Measurements from ENCODE around the gene MARCHF3. TPM values are rescaled to one million over a fixed set of nuclear protein-coding genes. Genes with fewer than 3 reads are reported as not detected.

Gene MARCHF3
- total and polyA plus RNA-seq, 2 donors from 2014 or later = 1.5 to 8.0 TPM

DNA sequence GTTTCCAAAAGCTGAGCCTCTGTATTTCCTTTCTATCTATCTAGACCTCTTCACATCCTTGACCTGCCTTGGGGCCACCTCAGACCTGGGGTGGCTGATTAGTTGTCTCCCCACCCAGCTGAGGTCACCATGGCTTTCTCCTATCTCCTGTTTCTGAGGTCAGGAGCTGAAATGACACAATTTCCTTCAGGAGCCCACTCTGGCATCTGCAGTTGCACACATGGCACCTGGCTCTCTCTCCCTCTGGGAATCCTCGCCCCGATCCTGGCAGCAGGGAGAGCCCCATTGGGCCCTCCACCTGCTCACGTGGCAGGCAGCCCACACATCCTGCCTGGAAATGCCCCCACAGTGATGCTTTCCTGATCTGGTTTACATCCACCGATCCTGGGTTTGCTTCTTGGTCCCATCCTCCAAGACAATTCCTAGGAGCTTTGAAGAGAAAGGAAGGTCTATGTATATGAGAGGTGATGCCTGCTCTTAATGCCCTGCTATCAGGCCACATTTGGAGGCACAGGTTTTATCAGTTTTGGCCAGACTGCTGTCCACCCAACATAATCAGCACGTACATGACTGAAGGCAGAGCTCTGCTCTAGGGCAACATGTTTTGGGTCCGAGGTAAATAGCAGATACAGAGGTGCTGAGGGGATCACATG, 53.7 kb downstream of the MARCHF3 start:
- Histone ChIP-seq H3K4me3 (ENCODE audit: low read length in 3 of 3) (no peak overlapping the region), H3K36me3 (ENCODE audit: control insufficient read depth in 2 of 3, insufficient read depth in 3 of 3, low read length in 3 of 3) (no peaks in the 10 kb centered on the region), H3K4me1 (ENCODE audit: control insufficient read depth in 2 of 3, insufficient read depth in 2 of 3, low read depth in 1 of 3, low read length in 3 of 3) (peaks cover 0 to 3% (median 0%) of the 10 kb centered on the region in 3 donors), H3K27ac (ENCODE audit: low read depth in 2 of 2, low read length in 2 of 2) (no peak overlapping the region), H3K9me3 (ENCODE audit: control insufficient read depth in 2 of 3, insufficient read depth in 1 of 3, low read length in 3 of 3) (no peaks in the 10 kb centered on the region), H3K27me3 (ENCODE audit: control insufficient read depth, insufficient read depth, low read length) (no peaks in the 10 kb centered on the region), H3K9ac (ENCODE audit: low read length in 3 of 3) (no peak overlapping the region)
- FAIRE-seq (no peak), DNase-seq (no peak)
- intact Hi-C loops (cut with DNase I) = no loop called here
- TF ChIP-seq CTCF (IDR thresholded peaks at IDR 0.05; ENCODE audit: borderline replicate concordance, extremely low read depth, insufficient read depth) = no peak

DNA sequence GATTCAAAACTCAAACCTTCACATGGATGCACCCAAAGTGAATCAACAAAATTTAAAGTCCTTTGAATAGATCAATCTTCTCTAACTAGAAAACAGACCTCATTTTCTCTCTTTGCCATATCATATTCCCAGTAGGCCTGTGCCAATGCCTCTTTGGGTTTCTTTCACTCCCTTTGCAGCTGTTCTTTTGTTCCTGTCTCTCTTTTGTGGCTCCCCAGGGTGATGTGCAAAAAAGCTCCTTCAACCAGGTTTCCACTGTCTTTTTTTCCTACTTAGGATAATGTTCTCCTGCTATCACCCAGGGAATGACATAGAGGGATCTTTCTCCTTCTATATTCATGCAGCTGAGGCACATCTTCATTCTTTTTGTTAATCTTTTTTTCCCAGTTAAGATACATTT, 54.6 kb downstream of the MARCHF3 start:
- Histone ChIP-seq H3K36me3 (ENCODE audit: control insufficient read depth in 2 of 3, insufficient read depth in 3 of 3, low read length in 3 of 3) (no peaks in the 10 kb centered on the region), H3K27me3 (ENCODE audit: control insufficient read depth, insufficient read depth, low read length) (no peaks in the 10 kb centered on the region), H3K4me3 (ENCODE audit: low read length in 3 of 3) (no peak overlapping the region), H3K9me3 (ENCODE audit: control insufficient read depth in 2 of 3, insufficient read depth in 1 of 3, low read length in 3 of 3) (no peaks in the 10 kb centered on the region), H3K9ac (ENCODE audit: low read length in 3 of 3) (no peak overlapping the region), H3K4me1 (ENCODE audit: control insufficient read depth in 2 of 3, insufficient read depth in 2 of 3, low read depth in 1 of 3, low read length in 3 of 3) (peaks cover 0 to 3% (median 0%) of the 10 kb centered on the region in 3 donors), H3K27ac (ENCODE audit: low read depth in 2 of 2, low read length in 2 of 2) (no peak overlapping the region)
- no peak for TF ChIP-seq CTCF (IDR thresholded peaks at IDR 0.05; ENCODE audit: borderline replicate concordance, extremely low read depth, insufficient read depth)
- intact Hi-C loops (cut with DNase I) = no loop called here
- DNase-seq = no peak
- FAIRE-seq = no peak

GRCh38 chr5:126973193-126973592, 57.2 kb downstream of the MARCHF3 start:
- H3K9me3 ChIP-seq (ENCODE audit: control insufficient read depth in 2 of 3, insufficient read depth in 1 of 3, low read length in 3 of 3) = no peaks in the 10 kb centered on the region
- FAIRE-seq = no peak
- DNase-seq = no peak
- H3K4me1 ChIP-seq (ENCODE audit: control insufficient read depth in 2 of 3, insufficient read depth in 2 of 3, low read depth in 1 of 3, low read length in 3 of 3) = peaks cover 0 to 3% (median 0%) of the 10 kb centered on the region in 3 donors
- no peak overlapping the region for H3K9ac ChIP-seq (ENCODE audit: low read length in 3 of 3)
- no peaks in the 10 kb centered on the region for H3K36me3 ChIP-seq (ENCODE audit: control insufficient read depth in 2 of 3, insufficient read depth in 3 of 3, low read length in 3 of 3)
- no peak overlapping the region for H3K27ac ChIP-seq (ENCODE audit: low read depth in 2 of 2, low read length in 2 of 2)
- no peaks in the 10 kb centered on the region for H3K27me3 ChIP-seq (ENCODE audit: control insufficient read depth, insufficient read depth, low read length)
- no peak overlapping the region for H3K4me3 ChIP-seq (ENCODE audit: low read length in 3 of 3)
- intact Hi-C loops (cut with DNase I) = no loop called here
- no peak for TF ChIP-seq CTCF (IDR thresholded peaks at IDR 0.05; ENCODE audit: borderline replicate concordance, extremely low read depth, insufficient read depth)
